Measurements from ENCODE around the gene TUBGCP2.

The TUBGCP2 gene

GRCh38 chr10:133274751-133275683, 33.7 kb downstream of the TUBGCP2 start:
- TF ChIP-seq CTCF (conservative IDR thresholded peaks at IDR 0.05) = no peak
- no peak overlapping the region for H3K27ac ChIP-seq

GRCh38 chr10:133273534-133274143, 35.0 kb downstream of the TUBGCP2 start:
- no peak for TF ChIP-seq CTCF (conservative IDR thresholded peaks at IDR 0.05)
- no peak overlapping the region for H3K27ac ChIP-seq

- H3K27ac ChIP-seq = no peak overlapping the region
- TF ChIP-seq CTCF (conservative IDR thresholded peaks at IDR 0.05) = no peak
These were observed 35.7 kb downstream of the TUBGCP2 start for GRCh38 chr10:133272964-133273420.

- TF ChIP-seq CTCF (conservative IDR thresholded peaks at IDR 0.05) = no peak
- H3K27ac ChIP-seq = no peak overlapping the region
These were observed 36.2 kb downstream of the TUBGCP2 start for GRCh38 chr10:133272301-133272963.

DNA sequence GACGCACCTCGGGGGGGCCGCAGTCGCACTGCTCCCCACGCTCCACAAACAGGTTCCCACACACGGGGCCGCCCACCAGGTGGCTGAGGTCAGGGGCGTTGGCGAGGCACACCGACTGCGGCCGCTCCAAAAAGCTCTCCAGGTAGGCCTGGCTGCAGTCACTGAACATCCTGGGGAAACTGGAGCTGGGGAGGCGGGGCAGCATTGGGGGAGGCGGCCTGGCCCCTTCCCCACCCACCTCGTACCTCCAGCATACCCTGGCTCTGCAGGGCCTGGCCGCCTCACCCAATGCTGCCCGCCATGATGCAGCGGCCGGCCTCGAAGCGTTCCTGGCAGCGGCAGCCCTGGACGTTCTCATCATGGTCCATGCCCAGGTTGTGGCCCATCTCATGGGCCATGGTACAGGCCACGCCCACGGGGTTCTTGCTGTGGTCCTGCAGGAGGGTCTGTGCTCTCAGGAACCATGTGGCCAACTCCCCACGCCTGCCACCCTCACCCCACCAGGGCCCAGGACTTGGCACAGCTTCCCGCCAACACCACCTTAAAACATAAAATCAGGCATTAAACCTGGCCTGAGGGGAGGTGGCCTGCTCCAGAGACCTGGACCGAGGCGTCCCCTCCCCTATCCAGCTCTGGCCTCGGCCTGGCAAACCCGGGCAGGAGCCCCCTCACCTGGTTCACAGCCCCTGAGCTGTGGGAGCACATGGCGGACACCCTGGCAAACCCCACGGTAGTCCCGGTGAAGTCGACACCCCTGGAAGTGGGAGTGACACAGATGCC, 37.0 kb downstream of the TUBGCP2 start:
- TF ChIP-seq CTCF (conservative IDR thresholded peaks at IDR 0.05) = no peak
- no peak overlapping the region for H3K27ac ChIP-seq

DNA sequence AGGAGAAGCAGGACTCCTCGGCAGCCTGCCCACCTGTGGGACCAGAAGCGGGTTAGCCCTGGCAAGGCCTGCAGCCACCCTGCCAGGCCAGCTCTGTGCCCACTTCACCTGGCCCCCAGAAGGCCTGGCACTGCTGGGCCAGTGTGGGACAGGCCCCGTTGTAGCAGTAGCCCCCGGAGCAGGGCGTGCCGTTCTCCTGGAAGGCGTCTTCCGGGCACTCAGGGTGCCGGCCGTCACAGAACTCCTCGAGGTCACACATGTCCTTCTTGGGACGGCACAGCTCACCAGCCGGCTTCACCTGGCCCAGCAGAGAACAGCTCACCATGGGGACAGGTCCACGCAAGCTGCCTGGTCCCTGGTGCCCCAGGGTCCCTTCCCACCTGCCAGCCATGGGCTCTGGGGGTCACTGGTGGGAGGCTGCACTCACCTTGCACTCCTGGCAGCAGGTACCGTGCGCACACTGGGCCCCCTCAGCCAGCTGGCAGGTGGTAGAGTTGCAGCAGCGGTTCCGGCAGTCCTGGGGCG, 37.8 kb downstream of the TUBGCP2 start:
- no peak for TF ChIP-seq CTCF (conservative IDR thresholded peaks at IDR 0.05)
- H3K27ac ChIP-seq = no peak overlapping the region

Data from VCaP (cell line).